H1 (cell line): ENCODE measurements around the gene WDR4. TPM values are rescaled to one million over a fixed set of nuclear protein-coding genes. Genes with fewer than 3 reads are reported as not detected.
A peak's percentile ranks its signal among the peaks of the same experiment; 100 is the strongest.

Source experiments
- CTCF ChIA-PET: fragments of 300-600 bp; sonication (Branson Sonifier 250); formaldehyde crosslinking; loops from one replicate; lab custom pipeline; 2021; ENCODE audit not compliant: partially characterized antibody; lab: Charles Lee
- POLR2A ChIA-PET: fragments of 300-600 bp; sonication (Branson Sonifier 250); formaldehyde crosslinking; loops from one replicate; lab custom pipeline; 2021; ENCODE audit warnings: inconsistent platforms; ENCODE audit not compliant: partially characterized antibody; lab: Charles Lee
- DNase-seq, 2 experiments: peaks; one replicate each; pipeline versions ENCODE4 v3.0.0 to v3.0.0-alpha.2; 2010 to 2022; ENCODE audit warnings: low spot score in 2 of 2, low read depth in 1 of 2, mixed read lengths in 1 of 2
- FAIRE-seq: peaks from 2 replicates; lab custom pipeline; 2011; peaks lifted over from hg19 to GRCh38; lab: Jason Lieb, UNC
- H2AFZ ChIP-seq: 2 replicates; pipeline ENCODE4 v1.8.1; 2012; ENCODE audit warnings: low read length, inconsistent platforms
- H2AK5ac ChIP-seq: 2 replicates; pipeline ENCODE4 v1.6.1; 2013; ENCODE audit warnings: low read depth, low read length
- H2BK120ac ChIP-seq: replicated peaks from 2 replicates; pipeline ENCODE3; 2013; ENCODE audit warnings: low read depth, low read length, inconsistent platforms
- H2BK12ac ChIP-seq: 2 replicates; pipeline ENCODE4 v1.6.1; 2013; ENCODE audit warnings: low read depth, low read length
- H2BK15ac ChIP-seq: 2 replicates; pipeline ENCODE4 v1.6.1; 2013; ENCODE audit warnings: low read length
- H2BK20ac ChIP-seq: 2 replicates; pipeline ENCODE4 v1.6.1; 2013; ENCODE audit warnings: low read length
- H2BK5ac ChIP-seq: 2 replicates; pipeline ENCODE4 v1.6.1; 2013; ENCODE audit warnings: low read depth, low read length
- H3K14ac ChIP-seq: 2 replicates; pipeline ENCODE4 v1.6.1; 2013; ENCODE audit warnings: inconsistent platforms; ENCODE audit not compliant: insufficient read length
- H3K18ac ChIP-seq: 2 replicates; pipeline ENCODE4 v1.6.1; 2013; ENCODE audit warnings: low read length; ENCODE audit errors: extremely low read depth
- H3K23ac ChIP-seq: 2 replicates; pipeline ENCODE4 v1.6.1; 2013; ENCODE audit warnings: inconsistent platforms; ENCODE audit not compliant: insufficient read length
- H3K23me2 ChIP-seq: 2 replicates; pipeline ENCODE4 v1.6.1; 2013; ENCODE audit warnings: low read depth, low read length
- H3K27ac ChIP-seq: 2 replicates; pipeline ENCODE4 v1.6.1; 2011; ENCODE audit warnings: low read depth, low read length, inconsistent platforms
- H3K27me3 ChIP-seq, 4 experiments: replicated peaks in 1 of 4; 1 replicate in 1 of 4; 2 replicates in 3 of 4; pipeline versions ENCODE4 v1.6.1 to v1.8.1; 2011 to 2013; ENCODE audit warnings: low read length in 3 of 4, mild to moderate bottlenecking in 3 of 4, inconsistent platforms in 2 of 4, mixed read lengths in 2 of 4, moderate library complexity in 1 of 4; ENCODE audit not compliant: control insufficient read depth in 3 of 4, insufficient read depth in 3 of 4; ENCODE audit errors: extremely low read depth in 1 of 4
- H3K36me3 ChIP-seq, 4 experiments: 2 replicates each; pipeline versions ENCODE4 v1.6.1 to v1.8.1; 2011 to 2013; ENCODE audit warnings: mild to moderate bottlenecking in 4 of 4, low read length in 3 of 4, moderate library complexity in 2 of 4, control low read depth in 1 of 4, inconsistent platforms in 1 of 4; ENCODE audit not compliant: insufficient read depth in 4 of 4, control insufficient read depth in 2 of 4
- H3K4ac ChIP-seq: replicated peaks from 2 replicates; pipeline ENCODE3; 2013; ENCODE audit warnings: low read length, low read depth, mixed read lengths, inconsistent platforms; ENCODE audit not compliant: insufficient read length
- H3K4me1 ChIP-seq, 4 experiments: replicated peaks in 1 of 4; 1 replicate in 1 of 4; 2 replicates in 3 of 4; pipeline versions ENCODE4 v1.6.1 to v1.8.1; 2011 to 2013; ENCODE audit warnings: low read length in 3 of 4, inconsistent platforms in 2 of 4, mixed read lengths in 1 of 4; ENCODE audit not compliant: insufficient read depth in 4 of 4, control insufficient read depth in 3 of 4
- H3K4me2 ChIP-seq, 2 experiments: 2 replicates each; pipeline versions ENCODE4 v1.6.1 to v1.8.1; 2011 to 2013; ENCODE audit warnings: low read depth in 2 of 2, low read length in 2 of 2, control low read depth in 1 of 2, inconsistent platforms in 1 of 2, mild to moderate bottlenecking in 1 of 2; ENCODE audit not compliant: insufficient read depth in 1 of 2
- H3K4me3 ChIP-seq, 4 experiments: fragments of 200-600, 300-600 bp in 1 of 4; sonication (generic), shearing (Covaris generic), sonication (Bioruptor Twin) in 1 of 4; 2 replicates each; pipeline versions ENCODE4 v1.5.1 to v1.8.1; 2011 to 2016; ENCODE audit warnings: low read length in 4 of 4, low read depth in 3 of 4, control low read depth in 2 of 4, inconsistent platforms in 2 of 4, mild to moderate bottlenecking in 2 of 4, mixed read lengths in 1 of 4, moderate library complexity in 1 of 4; ENCODE audit not compliant: insufficient read depth in 2 of 4; ENCODE audit errors: extremely low read depth in 1 of 4
- H3K56ac ChIP-seq: replicated peaks from 2 replicates; pipeline ENCODE3; 2013; ENCODE audit warnings: low read depth, mild to moderate bottlenecking, mixed read lengths, low read length, inconsistent platforms; ENCODE audit not compliant: insufficient read length
- H3K79me1 ChIP-seq: 2 replicates; pipeline ENCODE4 v1.6.1; 2013; ENCODE audit warnings: low read depth, low read length, control low read depth
- H3K79me2 ChIP-seq, 2 experiments: 2 replicates each; pipeline versions ENCODE4 v1.6.1 to v1.8.1; 2012 to 2013; ENCODE audit warnings: low read length in 2 of 2, mild to moderate bottlenecking in 2 of 2, inconsistent platforms in 1 of 2; ENCODE audit not compliant: insufficient read depth in 2 of 2, control insufficient read depth in 1 of 2
- H3K9ac ChIP-seq, 4 experiments: replicated peaks in 1 of 4; 1 replicate in 1 of 4; 2 replicates in 3 of 4; pipeline versions ENCODE4 v1.6.1 to v1.8.1; 2011 to 2013; ENCODE audit warnings: low read depth in 3 of 4, low read length in 3 of 4, control low read depth in 2 of 4, mild to moderate bottlenecking in 2 of 4, moderate library complexity in 2 of 4, inconsistent platforms in 1 of 4; ENCODE audit errors: extremely low read depth in 1 of 4
- H3K9me3 ChIP-seq, 2 experiments: 2 replicates each; pipeline versions ENCODE4 v1.6.1 to v1.8.1; 2012 to 2013; ENCODE audit warnings: mild to moderate bottlenecking in 2 of 2, moderate library complexity in 2 of 2, control low read depth in 1 of 2, inconsistent platforms in 1 of 2, low read depth in 1 of 2, low read length in 1 of 2, mixed read lengths in 1 of 2; ENCODE audit not compliant: insufficient read depth in 2 of 2
- H4K20me1 ChIP-seq, 2 experiments: replicated peaks in 1 of 2; 2 replicates each; pipeline versions ENCODE3 to v1.8.1; 2011 to 2013; ENCODE audit warnings: inconsistent platforms in 2 of 2, low read length in 2 of 2, mild to moderate bottlenecking in 1 of 2; ENCODE audit not compliant: insufficient read depth in 2 of 2, control insufficient read depth in 1 of 2
- H4K5ac ChIP-seq: 2 replicates; pipeline ENCODE4 v1.6.1; 2013; ENCODE audit warnings: low read length, low read depth, mixed read lengths, inconsistent platforms; ENCODE audit not compliant: insufficient read length
- H4K8ac ChIP-seq: 2 replicates; pipeline ENCODE4 v1.8.0; 2013; ENCODE audit warnings: mild to moderate bottlenecking, moderate library complexity, low read length, inconsistent platforms; ENCODE audit not compliant: insufficient read depth; ENCODE audit errors: extremely low read depth
- H4K91ac ChIP-seq: replicated peaks from 2 replicates; pipeline ENCODE3; 2013; ENCODE audit warnings: low read length, mixed read lengths, inconsistent platforms; ENCODE audit not compliant: insufficient read length
- ATF3 ChIP-seq: IDR thresholded peaks from 2 replicates; pipeline ENCODE4 v1.6.1; 2011; ENCODE audit warnings: low read depth, mild to moderate bottlenecking, low read length; ENCODE audit not compliant: insufficient read depth
- BACH1 ChIP-seq: IDR thresholded peaks from 2 replicates; pipeline ENCODE4 v1.6.1; 2012; ENCODE audit warnings: low read length, improper control_type of control experiment
- CREB1 ChIP-seq: IDR thresholded peaks from 2 replicates; pipeline ENCODE4 v1.6.1; 2012; ENCODE audit warnings: inconsistent platforms
- NANOG ChIP-seq: IDR thresholded peaks from 2 replicates; pipeline ENCODE4 v1.6.1; 2011; ENCODE audit warnings: low read length, low read depth, mild to moderate bottlenecking, inconsistent platforms; ENCODE audit not compliant: insufficient read depth, poor library complexity, severe bottlenecking
- POLR2AphosphoS5 ChIP-seq: IDR thresholded peaks from 2 replicates; pipeline ENCODE4 v1.6.1; 2011; ENCODE audit warnings: low read depth, low read length
- POU5F1 ChIP-seq: IDR thresholded peaks from 2 replicates; pipeline ENCODE4 v1.6.1; 2011; ENCODE audit warnings: low read depth, mild to moderate bottlenecking, low read length, moderate library complexity
- SAP30 ChIP-seq: fragments of 300-600 bp; sonication (generic); IDR thresholded peaks from 2 replicates; pipeline ENCODE4 v1.7.1; 2012; ENCODE audit warnings: low read length, moderate library complexity, mild to moderate bottlenecking, inconsistent platforms; ENCODE audit not compliant: insufficient read depth, insufficient replicate concordance
- WGBS, 2 experiments: shearing (Covaris generic) in 1 of 2; methylation state at CpG; one replicate each; pipeline versions ENCODE4 v1.1.6 to v1.1.7; 2013 to 2015; ENCODE audit warnings: low lambda C conversion rate in 2 of 2, mixed read lengths in 2 of 2, inconsistent platforms in 1 of 2, low coverage in 1 of 2, missing lambda C conversion rate in 1 of 2; ENCODE audit not compliant: insufficient replicate concordance in 2 of 2, insufficient coverage in 1 of 2, insufficient read length in 1 of 2; ENCODE audit errors: extremely low coverage in 1 of 2, missing lambda C conversion rate in 1 of 2; 5-methylcytosine and 5-hydroxymethylcytosine counted together
- polyA plus RNA-seq, 7 experiments: library from polyadenylated mRNA; depleted of rRNA in 3 of 7; stranded (reverse) in 5 of 7; unstranded in 2 of 7; fragments of >200 nt in 5 of 7; fragments of 200-250 nt in 2 of 7; gene quantifications; 1 replicate in 5 of 7; 2 replicates in 1 of 7; 4 replicates in 1 of 7; pipeline versions ENCODE4 v1.2.1 to v1.2.3, GENCODE V29; 2011 to 2013; ENCODE audit warnings: missing spikeins in 2 of 7, mixed read lengths in 2 of 7
- total RNA-seq: library from RNA; stranded (reverse); fragmentation: NEBNext Ultra II Directional; extraction: Animal tissue kit (Norgen Biotek cat#: 25700); gene quantifications from 2 replicates; pipeline ENCODE4 v1.2.1, GENCODE V29; 2021

WDR4 gene
- total and polyA plus RNA-seq, 2 of the 8 experiments (the other 6 are each of a cell fraction or from before 2014, with no cell fraction given): 28.9 to 47.8 TPM

DNA sequence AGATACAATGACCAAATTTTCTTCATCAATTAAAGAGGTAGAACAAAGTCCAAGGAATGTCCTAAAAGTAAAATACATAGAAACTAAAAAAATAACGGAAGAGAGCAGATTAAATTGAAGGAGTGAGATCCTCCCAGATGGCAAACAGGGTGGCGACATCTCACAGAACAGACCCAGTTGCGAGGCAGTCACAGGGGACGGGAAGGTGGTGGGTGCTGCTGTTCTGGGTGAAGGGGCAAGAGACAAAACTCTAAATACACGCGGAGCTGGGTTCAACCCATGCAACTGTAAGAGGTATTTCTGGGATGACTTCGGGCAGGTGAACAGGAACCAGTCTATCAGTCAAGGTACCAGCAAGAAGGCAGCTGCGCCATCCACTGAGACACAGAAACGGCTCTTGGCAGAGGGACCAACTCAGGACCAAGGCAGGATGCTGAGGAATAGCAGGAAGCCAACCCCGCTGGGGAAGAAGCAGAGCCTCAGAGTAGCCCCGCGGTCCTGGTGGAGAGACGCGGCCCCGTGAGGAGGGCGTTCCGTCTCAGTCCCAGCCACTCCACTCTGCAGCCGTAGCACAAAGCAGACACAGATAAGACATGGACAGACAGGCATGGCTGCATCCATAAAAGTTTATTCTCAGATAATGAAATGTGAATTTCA, 32.2 kb downstream of the WDR4 start:
- H3K23ac ChIP-seq: no peak overlapping the region
- H4K91ac ChIP-seq: no peak overlapping the region
- H2AK5ac ChIP-seq: no peak overlapping the region
- H3K9ac ChIP-seq: no peak overlapping the region; a peak in 1 of 7 replicates
- peaks cover 0 to 46% of the 10 kb centered on the region in 2 experiments; a peak in 2 of 4 replicates for H3K79me2 ChIP-seq
- H2BK12ac ChIP-seq: no peak overlapping the region
- no peaks in the 10 kb centered on the region for H3K27me3 ChIP-seq
- FAIRE-seq (no peak), DNase-seq (no peak)
- H4K5ac ChIP-seq: no peak overlapping the region
- H2BK120ac ChIP-seq: no peak overlapping the region
- ChIA-PET POLR2A (no interaction called here), CTCF (interaction anchor here (0.7 to 1.3 kb wide), 2 partner anchors 10 to 16 kb away, joined by 3 read pairs; no protein-coding TSS in a partner anchor)
- H3K4me1 ChIP-seq: no peaks in the 10 kb centered on the region
- H3K18ac ChIP-seq: no peak overlapping the region
- no peak overlapping the region for H3K4me2 ChIP-seq
- H2AFZ ChIP-seq: no peak overlapping the region
- peaks cover 14% of the 10 kb centered on the region; the same call in 1 of the 2 replicates for H3K79me1 ChIP-seq
- no peak overlapping the region for H2BK5ac ChIP-seq
- H3K4me3 ChIP-seq: no peak overlapping the region
- H3K4ac ChIP-seq: no peak overlapping the region
- peaks cover 19 to 39% of the 10 kb centered on the region in 2 experiments for H4K20me1 ChIP-seq
- no peak overlapping the region for H4K8ac ChIP-seq
- H2BK15ac ChIP-seq: no peak overlapping the region
- no peaks in the 10 kb centered on the region for H3K9me3 ChIP-seq
- peaks cover 29 to 63% (median 54%) of the 10 kb centered on the region in 4 experiments; a peak in 7 of 8 replicates for H3K36me3 ChIP-seq
- H3K14ac ChIP-seq: no peak overlapping the region
- H3K27ac ChIP-seq: no peak overlapping the region
- no peak overlapping the region for H2BK20ac ChIP-seq
- no peaks in the 10 kb centered on the region for H3K23me2 ChIP-seq
- H3K56ac ChIP-seq: no peak overlapping the region
- WGBS, 2 experiments: 90% methylated on average over 18 of the region's 18 CpGs; no CpG with 5 or more reads in 1 of the 2 experiments
- 0 out of 2 replicates have a peak, but pooled peaks have one; percentile 23 for TF ChIP-seq POLR2AphosphoS5
- TF ChIP-seq POU5F1: no peak
- TF ChIP-seq BACH1: no peak
- TF ChIP-seq CREB1: no peak
- TF ChIP-seq SAP30: no peak
- no peak for TF ChIP-seq NANOG
- TF ChIP-seq ATF3: no peak
